HepG2 (cell line): ENCODE results near the gene NLE1. TPM values are rescaled to one million over a fixed set of nuclear protein-coding genes. Genes with fewer than 3 reads are reported as not detected.
A peak's percentile ranks its signal among the peaks of the same experiment; 100 is the strongest.

Experiments
- ADNP ChIP-seq: sonication (generic); formaldehyde crosslinking; IDR thresholded peaks from 2 replicates; pipeline ENCODE4 v1.4.0; 2020; ENCODE audit warnings: missing genetic modification reagents
- AGO2 ChIP-seq: fragments of 200-400 bp; formaldehyde crosslinking; optimal IDR thresholded peaks from 2 replicates; pipeline ENCODE3; 2017; ENCODE audit warnings: mild to moderate bottlenecking, low read depth, low read length, moderate library complexity
- BHLHE40 ChIP-seq: IDR thresholded peaks from 2 replicates; pipeline ENCODE4 v1.6.1; 2011; ENCODE audit warnings: low read length, improper control_type of control experiment
- FOXM1 ChIP-seq: sonication (generic); formaldehyde crosslinking; IDR thresholded peaks from 2 replicates; pipeline ENCODE4 v1.5.0; 2020; ENCODE audit warnings: missing genetic modification reagents
- HNF4A ChIP-seq: sonication (generic); formaldehyde crosslinking; IDR thresholded peaks from 2 replicates; pipeline ENCODE4 v1.4.0; 2020; ENCODE audit warnings: missing genetic modification reagents
- HOXD1 ChIP-seq: sonication (generic); formaldehyde crosslinking; IDR thresholded peaks from 2 replicates; pipeline ENCODE4 v1.5.0; 2020; ENCODE audit warnings: missing genetic modification reagents
- ONECUT2 ChIP-seq: sonication (generic); formaldehyde crosslinking; IDR thresholded peaks from 2 replicates; pipeline ENCODE4 v1.4.0; 2020; ENCODE audit warnings: missing genetic modification reagents
- POLR2AphosphoS5 ChIP-seq: IDR thresholded peaks from 2 replicates; pipeline ENCODE4 v1.6.1; 2012; ENCODE audit warnings: low read depth, low read length
- RFXANK ChIP-seq: IDR thresholded peaks from 2 replicates; pipeline ENCODE4 v1.6.1; 2016
- TGIF2 ChIP-seq: IDR thresholded peaks from 2 replicates; pipeline ENCODE4 v1.6.1; 2016; ENCODE audit warnings: control low read depth, missing compliant biosample characterization
- ZNF383 ChIP-seq: sonication (generic); formaldehyde crosslinking; IDR thresholded peaks from 2 replicates; pipeline ENCODE4 v1.4.0; 2020; ENCODE audit warnings: missing genetic modification reagents, mild to moderate bottlenecking, borderline replicate concordance
- ZNF431 ChIP-seq: sonication (generic); formaldehyde crosslinking; IDR thresholded peaks from 2 replicates; pipeline ENCODE4 v1.9.0; 2022; ENCODE audit warnings: missing genetic modification reagents, low read depth, mild to moderate bottlenecking, borderline replicate concordance
- ZNF607 ChIP-seq: sonication (generic); formaldehyde crosslinking; IDR thresholded peaks from 2 replicates; pipeline ENCODE4 v1.5.1; 2020; ENCODE audit warnings: missing genetic modification reagents, mild to moderate bottlenecking, borderline replicate concordance
- ZNF713 ChIP-seq: sonication (generic); formaldehyde crosslinking; IDR thresholded peaks from 2 replicates; pipeline ENCODE4 v1.4.0; 2020; ENCODE audit warnings: mild to moderate bottlenecking, missing genetic modification reagents
- ZSCAN22 ChIP-seq: sonication (generic); formaldehyde crosslinking; IDR thresholded peaks from 2 replicates; pipeline ENCODE4 v1.4.0; 2020; ENCODE audit warnings: mild to moderate bottlenecking, missing genetic modification reagents
- polyA plus RNA-seq, 8 experiments: library from polyadenylated mRNA; depleted of rRNA in 3 of 8; stranded (reverse) in 7 of 8; unstranded in 1 of 8; fragments of >200 nt; fragmentation: Illumina TruSeq in 4 of 8; extraction: Trizol in 4 of 8; gene quantifications; 2 replicates each; pipeline versions ENCODE4 v1.2.1 to v1.2.3, GENCODE V29; 2011 to 2016; ENCODE audit warnings: low read depth in 4 of 8, missing spikeins in 1 of 8, mixed read lengths in 1 of 8; ENCODE audit not compliant: insufficient read depth in 1 of 8
- total RNA-seq, 5 experiments: library from RNA; depleted of rRNA; stranded (reverse); fragments of >200 nt; fragmentation: Illumina TruSeq; extraction: Trizol; gene quantifications; 2 replicates each; pipeline ENCODE4 v1.2.3, GENCODE V29; 2016; ENCODE audit warnings: low read depth in 1 of 5
- TF ChIP-seq, protein P1 (sequence below): IDR thresholded peaks from 2 replicates; pipeline ENCODE4 v1.6.1; 2012; ENCODE audit warnings: low read length, improper control_type of control experiment
- TF ChIP-seq, protein P2 (sequence below): sonication (generic); formaldehyde crosslinking; IDR thresholded peaks from 2 replicates; pipeline ENCODE4 v1.8.1; 2023; ENCODE audit warnings: mild to moderate bottlenecking, inconsistent platforms, moderate library complexity, missing genetic modification reagents, borderline replicate concordance
- TF ChIP-seq, protein P3 (sequence below): sonication (generic); formaldehyde crosslinking; IDR thresholded peaks from 2 replicates; pipeline ENCODE4 v1.4.0; 2020; ENCODE audit warnings: missing genetic modification reagents, borderline replicate concordance
- TF ChIP-seq, protein P4 (sequence below): IDR thresholded peaks from 2 replicates; pipeline ENCODE4 v1.6.1; 2018; ENCODE audit warnings: missing genetic modification reagents
- TF ChIP-seq, protein P5 (sequence below): sonication (generic); formaldehyde crosslinking; IDR thresholded peaks from 2 replicates; pipeline ENCODE4 v1.5.1; 2020; ENCODE audit warnings: missing genetic modification reagents, mild to moderate bottlenecking, borderline replicate concordance

NLE1 gene
- total and polyA plus RNA-seq, 2 of the 13 experiments (the other 11 are each of a cell fraction or from before 2014, with no cell fraction given) = 20.3 to 34.5 TPM

DNA sequence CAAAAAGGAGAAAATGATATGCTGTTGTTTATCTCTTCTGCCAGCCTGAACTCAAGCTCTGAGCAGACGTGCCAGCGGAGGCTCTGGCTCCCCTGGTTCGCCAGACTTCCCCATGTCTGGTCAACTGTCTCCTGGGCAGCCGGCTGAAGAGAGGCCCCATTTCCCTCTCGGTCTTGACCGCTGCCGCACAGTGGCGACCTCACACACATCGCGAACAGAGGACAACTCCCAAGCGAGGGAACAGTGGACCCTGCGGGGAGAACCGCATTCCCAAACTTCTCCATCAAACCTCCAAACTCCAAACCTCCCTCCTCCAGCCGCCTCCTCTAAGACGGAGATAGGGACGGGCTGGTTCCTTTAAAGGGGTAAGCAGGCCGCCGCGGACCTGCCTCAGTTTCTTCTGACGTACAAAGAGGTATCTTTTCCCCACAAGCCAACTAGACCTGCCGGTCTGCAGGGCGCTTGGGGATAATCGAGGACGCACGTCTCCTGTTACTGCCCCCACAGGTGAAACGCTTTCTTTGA lies 53.7 kb downstream of the NLE1 start (continued):
- TF ChIP-seq, protein P1, sequence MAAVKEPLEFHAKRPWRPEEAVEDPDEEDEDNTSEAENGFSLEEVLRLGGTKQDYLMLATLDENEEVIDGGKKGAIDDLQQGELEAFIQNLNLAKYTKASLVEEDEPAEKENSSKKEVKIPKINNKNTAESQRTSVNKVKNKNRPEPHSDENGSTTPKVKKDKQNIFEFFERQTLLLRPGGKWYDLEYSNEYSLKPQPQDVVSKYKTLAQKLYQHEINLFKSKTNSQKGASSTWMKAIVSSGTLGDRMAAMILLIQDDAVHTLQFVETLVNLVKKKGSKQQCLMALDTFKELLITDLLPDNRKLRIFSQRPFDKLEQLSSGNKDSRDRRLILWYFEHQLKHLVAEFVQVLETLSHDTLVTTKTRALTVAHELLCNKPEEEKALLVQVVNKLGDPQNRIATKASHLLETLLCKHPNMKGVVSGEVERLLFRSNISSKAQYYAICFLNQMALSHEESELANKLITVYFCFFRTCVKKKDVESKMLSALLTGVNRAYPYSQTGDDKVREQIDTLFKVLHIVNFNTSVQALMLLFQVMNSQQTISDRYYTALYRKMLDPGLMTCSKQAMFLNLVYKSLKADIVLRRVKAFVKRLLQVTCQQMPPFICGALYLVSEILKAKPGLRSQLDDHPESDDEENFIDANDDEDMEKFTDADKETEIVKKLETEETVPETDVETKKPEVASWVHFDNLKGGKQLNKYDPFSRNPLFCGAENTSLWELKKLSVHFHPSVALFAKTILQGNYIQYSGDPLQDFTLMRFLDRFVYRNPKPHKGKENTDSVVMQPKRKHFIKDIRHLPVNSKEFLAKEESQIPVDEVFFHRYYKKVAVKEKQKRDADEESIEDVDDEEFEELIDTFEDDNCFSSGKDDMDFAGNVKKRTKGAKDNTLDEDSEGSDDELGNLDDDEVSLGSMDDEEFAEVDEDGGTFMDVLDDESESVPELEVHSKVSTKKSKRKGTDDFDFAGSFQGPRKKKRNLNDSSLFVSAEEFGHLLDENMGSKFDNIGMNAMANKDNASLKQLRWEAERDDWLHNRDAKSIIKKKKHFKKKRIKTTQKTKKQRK = no peak
- no peak for TF ChIP-seq ZNF383 (CRISPR knock-in tag)
- TF ChIP-seq HOXD1 (CRISPR knock-in tag) = no peak
- no peak for TF ChIP-seq BHLHE40
- TF ChIP-seq TGIF2 (CRISPR knock-in tag) = no peak
- TF ChIP-seq RFXANK (CRISPR knock-in tag) = no peak
- TF ChIP-seq FOXM1 (CRISPR knock-in tag) = no peak
- TF ChIP-seq AGO2 = no peak
- TF ChIP-seq, protein P2, sequence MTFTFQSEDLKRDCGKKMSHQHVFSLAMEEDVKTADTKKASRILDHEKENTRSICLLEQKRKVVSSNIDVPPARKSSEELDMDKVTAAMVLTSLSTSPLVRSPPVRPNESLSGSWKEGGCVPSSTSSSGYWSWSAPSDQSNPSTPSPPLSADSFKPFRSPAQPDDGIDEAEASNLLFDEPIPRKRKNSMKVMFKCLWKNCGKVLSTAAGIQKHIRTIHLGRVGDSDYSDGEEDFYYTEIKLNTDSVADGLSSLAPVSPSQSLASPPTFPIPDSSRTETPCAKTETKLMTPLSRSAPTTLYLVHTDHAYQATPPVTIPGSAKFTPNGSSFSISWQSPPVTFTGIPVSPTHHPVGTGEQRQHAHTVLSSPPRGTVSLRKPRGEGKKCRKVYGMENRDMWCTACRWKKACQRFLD (CRISPR knock-in tag) = 0 out of 2 replicates have a peak, but pooled peaks have one; percentile 33
- no peak for TF ChIP-seq ADNP (CRISPR knock-in tag)
- TF ChIP-seq ZNF713 (CRISPR knock-in tag) = no peak
- no peak for TF ChIP-seq ZNF607 (CRISPR knock-in tag)
- TF ChIP-seq ONECUT2 = no peak
- no peak for TF ChIP-seq ZNF431
- TF ChIP-seq ZSCAN22 (CRISPR knock-in tag) = no peak
- TF ChIP-seq POLR2AphosphoS5 = no peak; the same call in 1 of the 2 replicates
- TF ChIP-seq, protein P3, sequence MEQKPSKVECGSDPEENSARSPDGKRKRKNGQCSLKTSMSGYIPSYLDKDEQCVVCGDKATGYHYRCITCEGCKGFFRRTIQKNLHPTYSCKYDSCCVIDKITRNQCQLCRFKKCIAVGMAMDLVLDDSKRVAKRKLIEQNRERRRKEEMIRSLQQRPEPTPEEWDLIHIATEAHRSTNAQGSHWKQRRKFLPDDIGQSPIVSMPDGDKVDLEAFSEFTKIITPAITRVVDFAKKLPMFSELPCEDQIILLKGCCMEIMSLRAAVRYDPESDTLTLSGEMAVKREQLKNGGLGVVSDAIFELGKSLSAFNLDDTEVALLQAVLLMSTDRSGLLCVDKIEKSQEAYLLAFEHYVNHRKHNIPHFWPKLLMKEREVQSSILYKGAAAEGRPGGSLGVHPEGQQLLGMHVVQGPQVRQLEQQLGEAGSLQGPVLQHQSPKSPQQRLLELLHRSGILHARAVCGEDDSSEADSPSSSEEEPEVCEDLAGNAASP (CRISPR knock-in tag) = 0 out of 2 replicates have a peak, but pooled peaks have one; percentile 21
- TF ChIP-seq, protein P4, sequence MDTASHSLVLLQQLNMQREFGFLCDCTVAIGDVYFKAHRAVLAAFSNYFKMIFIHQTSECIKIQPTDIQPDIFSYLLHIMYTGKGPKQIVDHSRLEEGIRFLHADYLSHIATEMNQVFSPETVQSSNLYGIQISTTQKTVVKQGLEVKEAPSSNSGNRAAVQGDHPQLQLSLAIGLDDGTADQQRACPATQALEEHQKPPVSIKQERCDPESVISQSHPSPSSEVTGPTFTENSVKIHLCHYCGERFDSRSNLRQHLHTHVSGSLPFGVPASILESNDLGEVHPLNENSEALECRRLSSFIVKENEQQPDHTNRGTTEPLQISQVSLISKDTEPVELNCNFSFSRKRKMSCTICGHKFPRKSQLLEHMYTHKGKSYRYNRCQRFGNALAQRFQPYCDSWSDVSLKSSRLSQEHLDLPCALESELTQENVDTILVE (CRISPR knock-in tag) = 0 out of 2 replicates have a peak, but pooled peaks have one; percentile 10
- TF ChIP-seq, protein P5, sequence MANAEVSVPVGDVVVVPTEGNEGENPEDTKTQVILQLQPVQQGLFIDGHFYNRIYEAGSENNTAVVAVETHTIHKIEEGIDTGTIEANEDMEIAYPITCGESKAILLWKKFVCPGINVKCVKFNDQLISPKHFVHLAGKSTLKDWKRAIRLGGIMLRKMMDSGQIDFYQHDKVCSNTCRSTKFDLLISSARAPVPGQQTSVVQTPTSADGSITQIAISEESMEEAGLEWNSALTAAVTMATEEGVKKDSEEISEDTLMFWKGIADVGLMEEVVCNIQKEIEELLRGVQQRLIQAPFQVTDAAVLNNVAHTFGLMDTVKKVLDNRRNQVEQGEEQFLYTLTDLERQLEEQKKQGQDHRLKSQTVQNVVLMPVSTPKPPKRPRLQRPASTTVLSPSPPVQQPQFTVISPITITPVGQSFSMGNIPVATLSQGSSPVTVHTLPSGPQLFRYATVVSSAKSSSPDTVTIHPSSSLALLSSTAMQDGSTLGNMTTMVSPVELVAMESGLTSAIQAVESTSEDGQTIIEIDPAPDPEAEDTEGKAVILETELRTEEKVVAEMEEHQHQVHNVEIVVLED = no peak
- TF ChIP-seq HNF4A = no peak; the same call in 1 of the 2 replicates
